ENCODE measurements around the gene VMAC.

VMAC gene

DNA sequence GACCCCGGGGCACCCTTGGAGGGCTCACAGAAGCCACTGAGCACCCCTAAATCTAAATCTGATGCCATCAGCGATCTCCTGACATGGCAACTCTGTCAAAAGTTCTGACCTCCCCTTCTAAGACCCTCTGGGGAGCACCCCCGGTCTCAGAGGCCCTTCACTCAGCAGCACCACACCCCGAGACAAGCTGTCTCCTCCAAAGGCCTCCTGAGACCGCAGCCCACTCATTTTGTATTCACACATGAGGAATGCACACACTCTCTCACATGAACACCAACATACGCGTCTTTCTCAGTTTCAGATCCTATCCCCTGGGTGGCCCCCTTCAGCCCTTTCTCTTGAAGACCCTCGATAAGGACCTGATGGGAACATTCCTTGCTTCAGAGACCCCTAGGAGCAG lies 3.7 kb upstream of the VMAC start:
- TF ChIP-seq, protein P1, sequence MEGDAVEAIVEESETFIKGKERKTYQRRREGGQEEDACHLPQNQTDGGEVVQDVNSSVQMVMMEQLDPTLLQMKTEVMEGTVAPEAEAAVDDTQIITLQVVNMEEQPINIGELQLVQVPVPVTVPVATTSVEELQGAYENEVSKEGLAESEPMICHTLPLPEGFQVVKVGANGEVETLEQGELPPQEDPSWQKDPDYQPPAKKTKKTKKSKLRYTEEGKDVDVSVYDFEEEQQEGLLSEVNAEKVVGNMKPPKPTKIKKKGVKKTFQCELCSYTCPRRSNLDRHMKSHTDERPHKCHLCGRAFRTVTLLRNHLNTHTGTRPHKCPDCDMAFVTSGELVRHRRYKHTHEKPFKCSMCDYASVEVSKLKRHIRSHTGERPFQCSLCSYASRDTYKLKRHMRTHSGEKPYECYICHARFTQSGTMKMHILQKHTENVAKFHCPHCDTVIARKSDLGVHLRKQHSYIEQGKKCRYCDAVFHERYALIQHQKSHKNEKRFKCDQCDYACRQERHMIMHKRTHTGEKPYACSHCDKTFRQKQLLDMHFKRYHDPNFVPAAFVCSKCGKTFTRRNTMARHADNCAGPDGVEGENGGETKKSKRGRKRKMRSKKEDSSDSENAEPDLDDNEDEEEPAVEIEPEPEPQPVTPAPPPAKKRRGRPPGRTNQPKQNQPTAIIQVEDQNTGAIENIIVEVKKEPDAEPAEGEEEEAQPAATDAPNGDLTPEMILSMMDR (IDR thresholded peaks at IDR 0.05; ENCODE audit: low read length, missing control alignments), result no peak
- H3K4me3 ChIP-seq (replicated peaks; ENCODE audit: low read depth, low read length), result no peak overlapping the region
- no peak for DNase-seq (ENCODE audit: low read depth)

- peak; percentile 49 for DNase-seq (ENCODE audit: low read depth)
- TF ChIP-seq, protein P1 (IDR thresholded peaks at IDR 0.05; ENCODE audit: low read length, missing control alignments), result no peak
- peak overlapping the region; percentile 100 for H3K4me3 ChIP-seq (replicated peaks; ENCODE audit: low read depth, low read length)
Observed at GRCh38 chr19:5903056-5903623, 1.5 kb upstream of the VMAC start.

- peak within 1 kb of the TSS; percentile 100 for H3K4me3 ChIP-seq (replicated peaks; ENCODE audit: low read depth, low read length)
- peak; percentile 96 for DNase-seq (ENCODE audit: low read depth)
- TF ChIP-seq, protein P1 (IDR thresholded peaks at IDR 0.05; ENCODE audit: low read length, missing control alignments), result no peak
Observed at GRCh38 chr19:5903624-5904351, 884 bp upstream of the VMAC start, which contains the start of gene NDUFA11. Gene NDUFA11, minus strand, starts transcription at chr19:5903790. Its CDS starts 82 bp downstream, at chr19:5903708.

GRCh38 chr19:5905114-5905778 lies 574 bp downstream of the VMAC start:
- DNase-seq (ENCODE audit: low read depth), result no peak
- TF ChIP-seq, protein P1 (IDR thresholded peaks at IDR 0.05; ENCODE audit: low read length, missing control alignments), result no peak
- H3K4me3 ChIP-seq (replicated peaks; ENCODE audit: low read depth, low read length), result peak overlapping the region; percentile 100

DNA sequence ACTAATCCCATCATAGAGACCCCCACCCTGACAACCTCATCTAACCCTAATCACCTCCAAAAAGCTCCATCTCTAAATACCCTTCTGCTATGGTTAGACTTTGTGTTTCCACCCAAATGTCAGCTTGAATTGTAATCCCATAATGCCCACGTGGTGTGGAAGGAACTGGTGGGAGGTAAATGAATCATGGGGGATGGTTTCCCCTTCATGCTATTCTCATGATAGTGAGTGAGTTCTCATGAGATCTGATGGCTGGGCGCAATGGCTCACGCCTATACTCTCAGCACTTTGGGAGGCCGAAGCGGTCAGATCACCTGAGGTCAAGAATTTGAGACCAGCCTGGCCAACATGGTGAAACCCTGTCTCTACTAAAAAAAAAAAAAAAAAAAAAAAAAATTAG lies 2.6 kb downstream of the VMAC start:
- TF ChIP-seq, protein P1 (IDR thresholded peaks at IDR 0.05; ENCODE audit: low read length, missing control alignments), result no peak
- peak; percentile 24 for DNase-seq (ENCODE audit: low read depth)
- no peak overlapping the region for H3K4me3 ChIP-seq (replicated peaks; ENCODE audit: low read depth, low read length)

- TF ChIP-seq, protein P1 (IDR thresholded peaks at IDR 0.05; ENCODE audit: low read length, missing control alignments), result no peak
- DNase-seq (ENCODE audit: low read depth), result no peak
- no peak overlapping the region for H3K4me3 ChIP-seq (replicated peaks; ENCODE audit: low read depth, low read length)
Observed at GRCh38 chr19:5908773-5909442, 4.2 kb downstream of the VMAC start.
